GM19351 (cell line): ENCODE data around the gene COX8A.

Source experiments
- ATAC-seq: cut with Tn5 transposase; IDR thresholded peaks from one replicate; pipeline ENCODE4 v1.9.1; 2021; ENCODE audit warnings: mild to moderate bottlenecking, moderate library complexity; ENCODE audit not compliant: unreplicated experiment

COX8A gene

DNA sequence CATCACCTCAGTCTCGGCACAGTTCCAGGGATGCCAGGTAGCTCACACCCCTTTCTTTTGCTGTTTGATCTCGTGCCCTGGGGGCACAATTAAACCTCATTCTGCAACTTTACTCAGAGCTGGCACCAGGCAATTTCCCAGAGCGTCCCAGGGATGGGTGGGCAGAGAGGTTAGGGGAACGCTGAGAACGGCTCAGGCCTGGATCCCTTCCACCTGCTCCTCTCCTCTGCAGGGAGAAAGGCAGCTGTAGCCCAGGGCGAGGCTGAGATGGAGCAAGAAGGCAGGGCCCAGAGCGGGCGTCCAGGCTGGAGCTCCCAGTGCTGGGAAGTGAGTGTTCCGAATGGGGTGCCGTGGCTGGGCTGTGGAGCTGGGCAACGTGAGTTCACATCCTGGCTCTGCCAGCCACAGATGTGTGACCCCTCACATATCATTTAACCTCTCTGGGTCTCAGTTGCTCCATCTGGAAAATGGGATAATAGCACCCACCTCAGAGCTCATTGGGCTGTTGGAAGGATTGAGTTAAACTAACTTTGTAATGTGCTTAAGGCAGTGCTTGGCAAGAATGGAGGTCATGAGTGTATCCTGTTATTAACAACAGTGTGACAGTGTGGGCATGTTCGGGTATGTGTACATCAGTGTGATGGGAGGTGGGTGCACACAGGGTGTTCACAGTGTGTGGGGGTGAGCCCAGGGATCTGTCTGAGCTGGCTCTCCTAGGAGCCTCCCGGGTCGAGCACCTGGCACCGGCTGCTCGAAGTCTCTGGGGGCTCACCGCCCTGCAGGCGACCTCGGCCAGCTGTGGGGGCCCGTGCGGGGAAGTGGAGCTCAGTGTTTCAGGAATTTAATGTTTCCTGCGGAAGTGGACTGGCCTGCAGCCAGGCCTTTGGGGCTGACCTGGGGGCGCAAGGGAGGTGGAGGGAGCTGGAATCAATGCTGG, 27.3 kb downstream of the COX8A start:
- ATAC-seq: no peak

DNA sequence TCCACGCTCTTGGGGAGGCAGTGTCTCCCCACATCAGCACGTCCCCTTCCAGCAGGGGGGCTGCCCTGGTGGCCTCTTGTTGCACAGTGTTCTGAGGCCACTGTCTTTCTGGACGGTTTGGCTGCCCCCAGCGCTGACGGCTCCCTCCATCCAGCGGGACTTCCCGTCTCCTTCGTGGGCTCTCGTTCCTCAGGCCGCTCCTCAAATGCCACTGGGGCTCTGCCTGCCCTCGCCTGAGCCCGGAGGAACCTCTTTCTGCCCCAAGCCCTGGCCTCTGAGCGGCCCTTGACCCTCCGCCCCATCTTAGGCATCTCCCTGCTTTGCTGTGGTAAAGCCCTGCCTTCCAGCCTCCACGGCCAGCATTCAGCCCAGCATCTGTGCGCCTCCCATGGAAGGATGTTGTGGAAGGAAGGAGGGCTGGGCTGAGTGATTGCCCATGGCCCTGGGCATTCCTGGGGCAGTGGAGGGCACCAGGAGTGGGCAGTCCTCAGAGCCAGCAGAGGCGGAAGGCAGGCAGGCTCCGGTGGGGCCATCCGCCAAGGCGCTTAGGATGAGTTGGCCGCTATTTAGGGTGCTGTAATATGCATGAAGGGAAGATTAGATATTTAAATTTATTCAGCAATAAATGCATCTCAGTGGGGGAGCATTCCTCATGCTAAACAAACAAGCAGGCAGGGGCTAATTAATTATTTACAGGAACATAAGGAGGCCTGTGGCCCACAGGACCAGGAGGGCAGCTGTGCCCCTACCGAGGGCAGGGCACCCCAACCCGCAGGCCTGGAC, 29.6 kb downstream of the COX8A start:
- ATAC-seq: no peak

DNA sequence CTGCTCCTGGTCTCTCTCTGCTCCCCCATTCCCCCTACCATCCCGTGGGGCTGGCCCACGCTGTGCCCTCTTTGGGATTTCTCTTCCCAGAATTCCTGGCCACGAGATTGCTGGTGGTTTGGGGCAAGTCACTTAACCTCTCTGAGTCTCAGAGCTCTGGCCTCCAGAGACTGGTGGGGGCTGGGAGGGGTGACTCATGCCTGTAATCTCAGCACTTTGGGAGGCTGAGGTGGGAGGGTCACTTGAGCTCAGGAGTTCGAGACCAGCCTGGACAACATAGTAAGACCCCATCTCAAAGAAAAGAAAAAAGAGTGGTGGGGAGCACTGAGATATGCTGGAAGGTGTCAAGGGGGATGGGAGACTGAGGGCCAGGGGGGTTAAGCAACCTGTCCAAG, 30.2 kb downstream of the COX8A start:
- no peak for ATAC-seq

DNA sequence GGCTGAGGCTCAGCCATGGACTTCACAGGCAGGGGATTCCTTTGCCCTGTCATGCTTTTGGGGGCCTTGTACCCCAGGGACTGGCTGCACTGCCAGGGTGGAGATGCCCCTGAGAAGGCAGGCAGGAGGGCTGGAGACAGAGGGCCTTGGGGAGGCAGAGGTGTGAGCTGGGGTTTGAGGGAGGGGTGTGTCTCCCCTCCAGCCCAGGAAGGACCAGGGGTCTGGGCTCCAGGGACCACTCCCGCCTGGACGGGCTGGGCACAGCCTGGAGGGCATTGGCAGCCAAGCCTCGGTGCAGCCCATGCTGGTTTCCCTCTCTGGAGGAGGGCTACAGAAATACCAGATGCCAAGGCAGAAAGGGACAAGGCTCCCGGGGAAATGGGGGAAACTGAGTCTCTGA, 31.3 kb downstream of the COX8A start:
- no peak for ATAC-seq

DNA sequence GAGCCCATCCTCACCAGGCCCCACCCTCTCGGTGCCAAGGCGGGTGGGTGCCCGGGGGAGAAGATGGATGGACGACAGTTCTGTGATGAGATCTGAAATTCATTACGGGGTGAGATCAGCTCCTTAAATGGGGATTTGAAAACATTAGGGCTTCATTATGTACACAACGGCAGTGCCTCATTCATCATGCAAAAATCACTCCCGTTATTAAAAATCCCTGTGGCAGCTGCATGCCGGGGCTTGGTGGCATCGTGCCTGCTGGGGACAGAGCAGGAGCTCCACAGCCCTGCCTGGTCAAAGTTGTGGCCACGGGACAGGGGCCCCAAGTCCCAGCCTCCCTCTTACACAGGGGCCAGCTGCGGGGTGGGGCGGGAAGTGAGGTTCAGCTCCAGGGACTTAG, 32.0 kb downstream of the COX8A start:
- no peak for ATAC-seq

DNA sequence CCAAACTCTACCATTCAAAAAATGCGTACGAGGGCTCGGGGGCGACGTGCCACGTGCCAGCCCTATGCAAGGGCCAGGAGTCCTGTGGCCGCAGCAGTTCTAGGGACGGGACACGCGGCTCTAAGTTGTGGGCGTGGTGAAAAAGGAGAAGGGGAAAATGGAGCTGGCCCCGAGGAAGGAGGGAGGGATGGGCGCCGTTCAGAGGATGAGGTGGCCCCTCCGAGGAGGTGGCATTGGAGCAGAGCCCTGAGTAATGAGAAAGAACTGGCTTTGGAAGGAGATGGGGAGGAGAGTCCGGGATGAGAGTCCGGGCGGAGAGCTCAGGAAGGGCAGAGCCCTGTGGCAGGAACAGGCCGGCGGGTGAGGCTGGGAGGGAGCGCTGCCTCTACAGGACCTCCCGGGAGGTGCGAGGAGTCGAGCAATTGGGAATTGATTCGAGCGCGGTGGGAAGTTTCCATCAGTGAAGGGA, 32.8 kb downstream of the COX8A start:
- ATAC-seq: no peak

DNA sequence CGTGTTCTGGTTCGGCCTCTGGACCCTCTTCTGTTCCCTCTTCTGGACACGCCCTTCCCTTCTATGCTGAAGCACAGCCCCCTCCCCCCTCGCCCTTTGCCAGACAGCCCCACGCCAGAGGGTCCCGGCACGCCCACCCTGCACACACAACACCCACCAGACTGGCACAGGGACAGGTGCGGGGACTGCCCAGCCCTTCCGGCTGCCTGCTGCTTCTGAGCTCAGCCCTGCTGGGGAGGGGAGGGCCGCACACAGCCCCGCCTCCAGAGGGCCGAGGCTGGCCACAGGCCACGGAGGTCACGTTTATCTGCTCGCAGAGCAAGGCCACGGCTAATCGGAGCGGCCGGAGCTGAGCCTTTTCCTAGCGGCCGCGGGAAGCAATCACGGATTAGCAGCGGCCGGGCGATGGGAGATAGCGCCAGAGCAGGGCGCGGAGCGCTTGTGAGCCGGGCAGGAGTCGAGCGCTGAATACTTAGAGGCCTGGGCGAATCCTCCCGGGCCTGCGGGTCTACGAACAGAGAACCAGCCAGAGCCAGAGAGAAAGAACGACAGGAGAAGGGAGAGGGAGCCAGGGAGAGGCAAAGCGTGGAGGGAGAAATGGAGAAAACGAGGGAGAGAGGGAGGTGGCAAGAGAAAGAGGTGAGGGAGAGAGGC, 33.3 kb downstream of the COX8A start:
- ATAC-seq: no peak

DNA sequence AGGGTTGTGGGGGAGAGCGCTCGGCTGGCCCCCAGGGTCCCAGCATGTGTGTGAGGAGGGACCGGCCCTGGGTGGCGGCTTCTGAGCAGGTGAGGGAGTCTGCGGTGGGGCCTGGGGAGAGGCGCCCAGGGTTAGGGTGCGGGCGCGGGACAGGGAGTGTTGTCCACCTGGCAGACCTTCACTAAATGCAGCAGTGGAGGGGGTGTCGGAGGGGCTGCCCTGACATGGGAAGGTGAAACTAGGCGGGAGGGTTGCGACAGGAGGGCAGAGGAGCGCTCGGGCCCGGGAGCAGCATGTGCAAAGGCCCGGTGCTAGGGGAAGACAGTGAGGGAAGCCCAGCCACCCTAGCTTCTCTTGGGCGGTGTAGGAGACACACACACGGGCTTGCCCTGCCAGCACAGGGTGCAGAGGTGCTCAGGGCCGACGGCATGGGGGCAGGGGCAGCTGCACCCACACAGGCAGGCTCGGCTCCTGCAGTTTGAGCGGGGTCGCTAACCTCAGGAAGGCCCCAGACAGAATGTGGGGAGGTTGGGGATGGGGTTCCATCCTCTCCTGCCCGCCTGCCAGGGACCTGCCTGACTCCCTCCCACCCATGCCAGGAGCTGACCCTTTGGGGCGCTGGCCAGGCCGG, 34.0 kb downstream of the COX8A start:
- no peak for ATAC-seq

DNA sequence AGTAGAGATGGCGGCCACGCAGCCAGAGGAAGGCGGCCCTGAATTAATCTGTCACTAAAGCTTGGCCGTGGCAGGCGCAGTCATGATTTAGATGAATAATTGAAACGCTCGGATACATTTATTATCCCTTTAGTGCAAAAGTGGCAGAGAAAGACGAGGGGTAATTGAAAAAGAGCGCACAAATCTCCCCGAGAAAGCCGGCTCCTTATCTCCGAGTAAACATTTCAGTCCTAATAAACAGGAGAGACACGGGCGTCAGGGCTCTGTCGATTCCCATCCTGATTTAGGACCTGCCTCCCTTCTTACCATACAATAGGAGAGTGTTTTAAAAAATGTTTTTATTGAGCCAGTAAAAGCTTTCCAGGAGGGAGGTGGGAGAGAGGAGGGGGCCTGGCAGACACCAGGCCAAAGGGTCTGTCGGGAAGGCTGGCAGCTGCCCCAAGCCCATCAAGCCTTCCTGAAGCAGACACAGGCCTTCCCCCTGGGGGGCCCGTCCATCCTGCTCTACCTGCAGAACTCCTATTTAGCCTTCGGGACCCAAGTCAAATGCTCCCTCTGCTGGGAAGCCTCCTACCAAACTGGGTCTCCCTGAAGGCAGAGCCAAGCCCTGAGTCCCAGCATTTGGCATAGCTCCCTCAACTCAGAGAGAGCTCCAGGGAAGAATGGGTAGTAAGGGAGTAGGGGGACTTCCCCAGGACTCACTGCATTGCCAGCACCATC, 34.7 kb downstream of the COX8A start:
- no peak for ATAC-seq

DNA sequence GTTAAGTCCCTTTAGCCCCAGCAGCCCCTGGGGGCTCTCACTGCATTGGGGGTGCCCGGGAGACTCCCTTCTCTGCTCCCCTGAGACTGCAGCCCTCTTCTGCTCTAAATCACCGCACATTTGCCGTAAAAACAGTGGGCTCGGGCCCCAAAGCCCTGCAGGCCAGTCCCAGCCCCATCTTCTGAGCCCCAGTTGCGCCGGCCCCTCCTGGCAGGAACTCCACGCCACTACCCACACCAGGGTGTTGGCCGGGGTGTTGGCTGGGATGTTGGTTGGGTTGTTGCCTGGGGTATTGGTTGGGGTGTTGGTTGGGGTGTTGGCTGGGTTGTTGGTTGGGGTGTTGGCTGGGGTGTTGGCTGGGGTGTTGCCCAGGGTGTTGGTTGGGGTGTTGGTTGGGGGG, 35.3 kb downstream of the COX8A start:
- ATAC-seq: no peak

DNA sequence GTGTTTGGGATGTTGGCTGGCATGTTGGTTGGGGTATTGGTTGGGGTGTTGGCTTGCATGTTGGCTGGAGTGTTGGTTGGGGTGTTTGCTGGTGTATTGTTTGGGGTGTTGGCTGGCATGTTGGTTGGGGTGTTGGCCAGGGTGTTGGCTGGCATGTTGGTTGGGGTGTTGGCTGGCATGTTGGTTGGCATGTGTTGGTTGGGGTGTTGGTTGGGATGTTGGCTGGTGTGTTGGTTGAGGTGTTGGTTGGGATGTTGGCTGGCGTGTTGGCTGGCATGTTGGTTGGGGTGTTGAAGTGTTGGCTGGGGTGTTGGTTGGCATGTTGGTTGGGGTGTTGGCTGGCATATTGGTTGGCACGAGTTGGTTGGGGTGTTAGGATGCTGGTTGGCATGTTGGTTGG, 36.4 kb downstream of the COX8A start:
- ATAC-seq: no peak

DNA sequence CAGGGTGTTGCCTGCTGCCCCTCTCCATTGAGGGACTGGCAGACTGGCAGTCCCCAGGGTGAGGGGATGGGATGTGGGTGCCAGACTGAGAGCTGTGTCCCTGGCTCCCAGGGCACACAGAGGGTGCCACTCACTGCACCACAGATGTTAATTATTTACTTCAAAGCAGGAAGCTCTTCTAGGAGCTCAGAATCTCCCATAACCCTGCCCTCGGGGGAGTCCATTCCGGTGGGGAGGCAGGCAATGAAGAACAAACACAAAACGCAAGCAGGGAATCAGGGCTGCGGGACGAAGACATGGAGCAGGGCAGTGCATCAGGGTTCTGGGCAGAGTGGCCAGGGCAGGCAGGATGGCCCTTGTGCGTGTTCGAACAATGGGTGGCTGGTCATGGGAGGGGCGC, 37.0 kb downstream of the COX8A start:
- ATAC-seq: no peak

DNA sequence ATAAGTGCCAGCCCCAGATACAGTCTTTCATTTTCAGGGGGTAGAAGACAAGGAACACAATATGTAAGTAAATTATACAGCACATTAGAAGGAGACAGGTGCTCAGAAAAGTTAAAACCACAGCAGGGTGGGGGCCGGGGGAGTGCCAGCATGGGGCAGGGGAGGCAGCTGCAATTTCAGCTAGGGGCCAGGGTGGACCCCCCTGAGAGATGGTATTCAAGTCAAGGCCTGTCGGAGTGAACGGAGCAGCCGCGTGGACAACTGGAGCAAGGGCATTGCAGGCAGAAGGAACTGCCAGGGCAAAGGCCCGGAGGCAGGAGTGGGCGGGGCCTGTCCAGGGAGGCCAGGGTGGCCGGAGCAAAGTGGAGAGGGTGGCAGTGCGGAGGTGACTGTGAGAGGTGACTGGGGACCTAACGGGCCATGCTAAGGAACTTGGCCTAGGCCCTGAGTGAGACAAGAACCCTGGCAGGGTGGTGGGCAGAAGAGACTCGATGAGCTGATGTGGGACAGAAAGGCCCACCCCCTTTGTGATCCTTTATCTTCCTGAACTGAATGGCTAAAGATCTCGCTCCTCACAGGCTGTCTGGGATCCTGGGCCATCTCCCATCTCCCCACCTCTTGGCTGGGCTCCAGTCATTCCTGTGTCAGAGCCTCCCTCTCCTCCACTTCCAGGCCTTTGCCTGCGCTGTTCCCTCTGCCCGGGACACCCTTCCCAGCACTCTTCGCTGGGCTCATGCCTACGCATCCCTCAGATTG, 38.9 kb downstream of the COX8A start:
- no peak for ATAC-seq

DNA sequence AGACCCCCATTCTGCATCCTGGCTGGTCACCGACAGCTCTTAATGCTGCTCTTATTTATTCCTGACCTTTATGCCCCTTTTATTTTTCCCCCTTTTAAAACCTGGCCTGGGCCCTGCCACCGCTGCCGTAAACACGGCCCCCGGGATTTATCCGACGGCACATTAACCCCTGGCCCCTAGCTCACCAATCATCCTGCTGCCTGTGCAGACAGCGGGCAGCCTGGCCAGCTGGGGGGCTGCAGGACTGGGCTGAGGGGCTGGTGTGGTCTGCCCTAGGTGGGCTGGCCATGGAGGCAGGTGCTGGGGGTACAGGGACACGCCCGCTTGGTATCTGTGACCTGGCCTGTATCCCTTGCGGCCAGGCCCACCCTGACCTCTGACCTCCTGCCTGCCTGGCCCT, 39.9 kb downstream of the COX8A start:
- no peak for ATAC-seq

DNA sequence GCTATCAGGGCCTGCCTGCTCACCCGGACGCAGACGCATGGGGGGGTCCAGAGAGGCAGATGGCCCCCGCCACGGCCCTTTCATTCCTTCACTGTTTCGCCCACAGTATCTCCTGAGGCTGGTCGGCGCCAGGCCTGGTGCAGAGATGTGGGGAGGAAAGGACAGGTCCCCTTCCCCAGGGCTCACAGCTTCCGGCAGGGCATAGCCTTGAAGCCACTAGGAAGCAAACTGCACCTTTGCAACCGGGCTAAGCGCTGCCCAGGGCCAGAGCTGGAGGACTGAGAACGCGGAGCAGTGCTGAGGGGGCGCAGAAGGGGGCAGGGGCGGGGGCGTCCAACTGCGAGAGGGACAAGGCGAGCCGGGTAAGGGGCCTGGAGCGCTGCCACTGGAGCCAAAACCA, 41.1 kb downstream of the COX8A start:
- ATAC-seq: no peak

DNA sequence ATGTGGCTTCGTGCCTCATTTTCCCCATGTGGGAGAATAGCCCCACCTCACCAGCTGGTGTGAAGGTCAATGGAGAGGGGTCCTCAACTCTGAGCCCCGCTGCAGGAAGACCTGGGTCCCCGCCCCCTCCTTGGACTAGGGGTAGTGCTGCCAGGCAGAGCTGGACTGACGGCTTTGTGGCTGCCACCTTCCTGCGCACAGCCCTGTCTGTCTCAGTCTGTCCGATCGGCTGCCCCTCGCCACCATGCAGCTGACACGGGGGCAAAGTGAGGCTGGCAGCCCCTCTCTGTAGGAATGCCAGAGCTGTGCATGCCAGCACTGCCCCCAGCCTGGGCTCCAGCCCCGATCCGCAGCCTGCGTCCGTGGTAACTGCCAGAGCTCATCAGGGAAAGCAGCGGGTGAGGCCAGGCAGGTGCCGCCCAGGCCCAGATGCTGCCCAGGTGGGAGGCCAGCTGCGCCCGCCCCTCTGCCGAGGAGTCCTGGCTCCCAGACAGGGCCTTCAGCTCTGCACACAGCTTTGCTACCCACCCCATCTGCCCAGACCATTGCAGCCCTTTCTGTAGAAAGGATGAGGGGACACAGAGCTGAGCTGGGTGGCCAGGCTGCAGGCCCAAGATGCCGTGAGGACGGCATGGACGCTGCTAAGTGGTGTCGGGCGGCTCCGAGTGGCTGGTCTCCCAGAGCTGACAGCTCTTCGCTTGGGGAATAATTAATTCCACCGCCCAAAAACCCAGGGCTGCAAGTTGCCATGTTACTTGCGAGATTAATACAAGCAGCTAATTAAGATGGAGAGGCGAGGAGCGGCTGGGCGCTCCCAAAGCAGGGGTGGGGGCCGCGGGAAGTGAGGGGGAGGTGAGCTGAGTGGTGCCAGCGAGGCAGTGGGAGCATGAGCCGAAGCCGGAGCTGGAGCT, 41.8 kb downstream of the COX8A start:
- ATAC-seq: no peak

DNA sequence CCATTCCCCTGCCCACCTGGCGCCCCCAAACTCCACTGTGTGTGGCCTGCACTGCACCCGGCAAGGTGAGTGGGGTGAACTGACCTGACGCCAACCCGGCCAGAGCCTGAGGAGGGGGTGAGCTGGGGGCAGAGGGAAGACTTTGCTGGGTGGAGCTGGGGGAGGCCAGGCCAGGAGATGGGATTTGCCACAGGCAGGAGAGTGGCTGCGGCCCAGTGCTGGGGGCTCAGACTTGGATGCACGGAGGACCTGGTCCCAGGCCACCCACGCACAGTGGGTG, 43.5 kb downstream of the COX8A start:
- no peak for ATAC-seq

DNA sequence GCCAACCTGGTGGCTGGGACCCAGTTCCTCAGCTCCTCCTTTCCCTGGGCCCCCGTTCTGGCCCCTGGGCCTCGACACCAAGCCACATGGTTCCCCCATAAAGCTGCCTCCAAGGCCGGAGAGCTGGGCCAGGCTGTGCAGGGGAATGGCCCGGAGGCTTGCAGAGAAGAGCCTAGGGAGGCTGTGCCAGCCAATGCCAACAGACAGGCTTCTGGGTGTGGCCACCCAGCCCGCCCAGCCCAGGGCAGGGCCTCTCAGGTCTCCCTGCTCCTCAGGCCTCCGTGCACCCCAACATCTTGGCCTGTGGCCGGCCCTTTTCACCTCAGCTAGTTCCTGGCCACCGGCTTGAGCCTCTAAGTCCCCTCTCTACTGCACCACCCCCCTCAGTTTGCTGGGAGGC, 43.9 kb downstream of the COX8A start:
- ATAC-seq: no peak
